Stomach (tissue), 4 donors: ENCODE measurements around the gene HNRNPC.

Experiments used
- CTCF ChIP-seq, 7 experiments: fragments of 450-650 bp in 4 of 7; fragments of 200-600 bp in 3 of 7; sonication (generic) in 3 of 7; IDR thresholded peaks; one replicate each; pipeline ENCODE4 v1.5.1; 2016 to 2019; ENCODE audit warnings: antibody characterized with exemption in 7 of 7, control low read depth in 2 of 7, mild to moderate bottlenecking in 1 of 7
- EP300 ChIP-seq: sonication (generic); formaldehyde crosslinking; IDR thresholded peaks from one replicate; pipeline ENCODE4 v1.6.1; 2017; ENCODE audit warnings: antibody characterized with exemption
- POLR2A ChIP-seq, 4 donors: fragments of 450-650 bp; IDR thresholded peaks; one replicate each; pipeline ENCODE4 v1.6.1; 2016; ENCODE audit warnings: antibody characterized with exemption in 4 of 4, control low read depth in 2 of 4, mild to moderate bottlenecking in 1 of 4, moderate library complexity in 1 of 4
- POLR2AphosphoS5 ChIP-seq, 3 donors: sonication (generic); formaldehyde crosslinking; IDR thresholded peaks; one replicate each; pipeline ENCODE4 v1.6.1; 2016; ENCODE audit warnings: antibody characterized with exemption in 3 of 3

- TF ChIP-seq POLR2A (IDR thresholded peaks at IDR 0.05) (no peak), CTCF (IDR thresholded peaks at IDR 0.05) (no peak), EP300 (no peak), POLR2AphosphoS5 (IDR thresholded peaks at IDR 0.05) (no peak)
Observed at GRCh38 chr14:21227150-21227549, 42.1 kb downstream of the HNRNPC start.
